HG02970 (cell line): ENCODE measurements around the gene POPDC3.
"Not testable (repeated sequence)": the region's sequence is repeated elsewhere in the genome, so short reads cannot be mapped to it uniquely, and the experiment has no call there.

ENCODE experiments used
- ATAC-seq: cut with Tn5 transposase; IDR thresholded peaks from one replicate; pipeline ENCODE4 v1.9.1; 2021; ENCODE audit warnings: mild to moderate bottlenecking, moderate library complexity, moderate number of reproducible peaks; ENCODE audit not compliant: unreplicated experiment, low FRiP score

POPDC3 gene

DNA sequence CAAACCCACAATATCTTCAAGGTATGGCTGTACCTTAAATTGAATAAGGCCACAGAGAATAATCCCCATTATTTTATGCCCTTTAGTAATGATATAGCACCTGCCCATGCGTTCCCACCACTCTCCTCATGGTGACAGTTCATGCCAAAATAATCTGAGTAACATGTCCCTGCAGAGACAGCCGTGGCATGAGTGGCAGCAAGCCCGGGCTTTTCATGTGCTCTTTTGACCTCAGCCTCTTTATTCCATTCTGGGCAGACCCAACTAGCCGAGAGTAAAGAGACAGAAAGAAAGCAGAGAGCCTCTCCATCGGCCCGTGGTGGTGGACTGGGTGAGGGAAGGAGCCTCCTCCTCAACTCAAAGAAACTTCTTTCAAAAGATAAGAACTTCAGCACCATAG lies 19.9 kb upstream of the POPDC3 start:
- no peak for ATAC-seq

DNA sequence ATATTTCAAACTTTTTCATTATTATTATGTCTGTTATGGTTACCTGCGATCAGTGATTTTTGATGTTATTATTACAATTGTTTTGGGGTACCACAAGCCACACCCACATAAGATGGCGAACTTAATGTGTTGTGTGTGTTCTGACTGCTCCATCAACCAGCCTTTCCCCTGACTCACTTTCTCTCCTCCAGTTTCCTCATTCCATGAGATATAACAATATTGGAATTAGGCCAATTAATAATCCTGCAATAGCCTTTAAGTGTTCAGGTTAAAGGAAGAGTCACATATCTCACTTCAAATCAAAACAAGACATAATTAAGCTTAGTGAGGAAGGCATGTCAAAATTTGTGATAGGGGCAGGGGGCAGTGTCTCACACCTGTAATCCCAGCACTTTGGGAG lies 16.3 kb upstream of the POPDC3 start:
- no peak for ATAC-seq

DNA sequence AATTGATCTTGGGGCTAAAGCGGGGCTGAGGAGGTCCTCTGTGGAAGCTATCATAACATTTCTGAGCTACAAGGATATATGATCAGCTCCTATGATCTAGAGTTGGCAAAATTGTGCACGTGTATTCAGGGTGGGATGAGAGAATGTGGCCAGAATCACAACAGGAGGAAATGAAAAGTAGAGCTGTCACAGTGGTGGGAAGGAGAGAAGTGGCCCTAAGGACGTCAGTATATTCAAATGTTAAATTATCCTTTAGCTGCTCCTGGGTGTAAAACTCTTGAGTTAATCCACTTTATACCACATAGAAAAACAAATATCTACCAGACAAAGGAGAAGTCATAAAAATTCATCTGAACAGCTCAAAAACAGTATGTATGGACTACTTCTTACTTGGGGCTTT lies 14.8 kb upstream of the POPDC3 start:
- ATAC-seq = no peak

DNA sequence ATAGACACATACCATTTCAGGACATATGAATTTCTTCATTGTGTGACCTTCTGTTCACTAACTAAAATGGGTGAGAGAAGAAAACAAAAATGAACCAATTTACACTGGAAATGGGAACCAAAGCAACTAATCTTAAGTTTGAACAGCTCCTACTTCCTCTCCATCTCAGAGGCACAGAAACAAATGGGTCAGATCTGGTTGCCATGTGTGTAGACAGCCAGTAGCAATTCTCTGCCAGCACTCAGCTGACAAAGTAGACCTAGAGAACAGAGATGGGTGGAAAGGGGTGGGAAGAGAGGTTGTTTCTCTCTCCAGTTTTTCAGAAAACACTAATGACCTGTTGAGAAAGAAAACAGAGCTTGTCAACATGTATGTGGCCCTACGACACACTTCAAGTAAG lies 14.3 kb upstream of the POPDC3 start:
- ATAC-seq = no peak

DNA sequence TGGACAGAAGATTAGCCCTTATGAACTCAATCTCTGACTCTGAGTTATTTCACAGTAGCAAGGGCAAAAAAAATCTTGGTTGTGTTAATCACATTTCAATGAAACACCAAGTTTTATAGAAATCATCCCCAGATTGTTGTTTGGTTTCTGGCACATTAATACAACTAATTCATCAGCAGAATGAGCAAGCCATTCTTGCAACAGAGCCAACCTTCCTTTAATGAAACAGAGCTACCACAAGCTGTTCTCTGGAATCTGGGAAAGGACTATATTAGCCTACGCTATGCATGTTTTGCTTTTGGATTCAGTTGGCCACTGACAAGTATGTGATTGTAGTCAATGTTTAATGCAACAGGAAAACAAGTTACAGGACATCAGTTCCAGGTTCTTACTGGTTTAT lies 13.8 kb upstream of the POPDC3 start:
- ATAC-seq = no peak

DNA sequence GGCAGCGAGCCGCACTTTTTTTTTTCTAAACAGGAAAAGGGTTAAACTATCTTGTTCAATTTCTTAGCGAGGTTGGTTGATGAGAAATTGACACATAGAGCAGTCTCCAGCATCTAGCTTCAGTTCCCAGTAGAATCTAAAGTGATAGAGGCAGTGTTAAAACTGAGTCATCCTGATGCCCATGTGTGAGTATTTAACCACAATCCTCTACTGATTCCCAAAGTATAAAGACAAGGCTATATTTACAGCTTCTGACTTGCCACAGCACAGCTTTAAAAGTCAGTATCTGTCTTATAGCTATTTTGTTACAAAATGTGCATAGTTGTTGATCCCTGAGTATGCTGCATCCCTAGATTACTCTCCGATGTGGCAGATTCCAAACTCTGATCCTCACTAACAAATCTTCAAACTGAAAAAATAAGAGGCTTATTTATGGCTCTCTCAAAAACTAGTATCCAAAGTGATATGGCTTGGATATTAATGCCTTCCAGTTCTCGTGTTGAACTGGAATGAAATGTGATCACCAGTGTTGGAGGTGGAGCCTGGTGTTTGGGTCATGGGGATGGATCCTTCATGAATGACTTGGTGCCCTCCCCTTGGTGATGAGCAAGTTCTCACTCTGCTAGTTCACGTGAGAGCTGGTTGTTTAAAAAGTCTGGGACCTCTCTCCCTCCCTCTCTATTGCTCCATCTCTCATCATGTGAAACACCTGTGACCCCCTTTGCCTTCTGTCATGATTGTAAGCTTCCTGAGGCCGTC lies 13.1 kb upstream of the POPDC3 start:
- ATAC-seq = no peak

DNA sequence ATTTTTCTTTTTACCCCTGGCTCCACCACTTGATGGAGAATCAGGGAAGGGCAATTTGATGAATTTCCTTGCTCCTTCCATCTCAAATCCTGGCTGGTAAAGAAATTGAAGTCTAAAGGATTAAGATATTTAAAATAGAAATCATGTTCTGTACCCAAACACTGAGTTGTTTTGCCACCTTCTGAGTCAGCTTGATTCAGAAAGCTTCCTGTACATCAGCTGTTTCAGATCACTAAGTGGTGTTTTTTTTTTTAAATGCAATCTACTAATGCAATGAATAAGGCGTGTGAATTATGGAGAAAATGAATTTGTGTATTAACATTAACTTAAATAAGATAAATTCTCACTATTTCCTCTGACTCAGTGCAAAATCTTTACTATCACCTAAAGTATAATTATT lies 11.5 kb upstream of the POPDC3 start:
- no peak for ATAC-seq

DNA sequence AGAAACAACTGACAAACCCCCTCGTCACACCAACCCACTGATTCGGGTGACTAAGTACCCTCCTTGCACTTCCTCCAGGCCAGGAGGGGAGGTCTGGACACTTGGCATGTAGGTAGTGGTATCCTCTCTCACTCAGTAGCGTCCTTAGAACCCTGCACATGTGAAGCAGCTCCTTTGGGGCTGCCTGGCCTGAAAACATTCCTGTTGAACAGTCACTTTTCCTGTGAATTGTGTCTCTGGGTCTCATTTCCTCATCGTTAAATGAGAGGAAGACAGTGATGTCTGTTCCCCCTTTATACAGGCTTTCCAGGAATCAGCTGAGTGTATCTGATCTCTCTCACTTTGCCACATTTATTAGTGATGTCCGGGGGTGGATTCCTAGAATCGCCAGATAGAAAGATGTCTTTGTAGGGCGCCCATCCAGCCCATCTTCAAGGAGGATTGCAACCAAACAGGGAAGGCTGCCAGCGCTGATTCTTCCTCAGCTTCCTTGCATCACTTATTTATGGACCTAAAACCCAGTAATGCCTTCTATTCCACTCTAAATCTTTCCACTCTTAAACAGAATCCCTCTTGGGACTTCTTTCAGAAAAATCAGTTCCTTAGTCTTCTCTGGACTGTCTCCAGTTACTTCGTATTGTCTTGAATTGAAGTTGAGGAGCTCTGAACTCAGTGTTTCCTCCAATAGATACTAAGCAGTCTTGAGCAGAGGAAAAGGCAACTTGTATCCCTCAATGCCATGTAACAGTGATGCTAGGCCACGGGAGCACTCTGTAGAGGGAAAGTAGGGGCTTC lies 9.4 kb upstream of the POPDC3 start:
- ATAC-seq = no peak

DNA sequence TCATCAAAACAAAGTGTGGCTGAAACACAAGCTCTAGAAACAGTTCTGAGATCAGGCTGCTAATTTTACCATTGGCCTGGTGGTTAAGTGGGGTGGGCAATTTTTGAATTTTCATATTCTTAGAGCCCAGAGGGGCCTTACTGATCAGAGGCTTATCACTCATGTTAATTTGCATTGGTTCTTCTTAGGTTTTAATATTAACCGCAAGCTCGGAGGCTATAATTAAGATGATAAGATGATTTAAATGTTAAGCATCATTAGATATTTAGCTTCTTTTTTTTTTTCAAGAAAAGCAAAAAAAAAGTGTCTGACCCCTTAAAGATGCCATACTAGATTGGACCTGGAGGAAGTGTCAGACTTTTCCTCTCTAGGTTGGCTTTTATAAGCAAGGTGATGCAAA lies 8.4 kb upstream of the POPDC3 start:
- no peak for ATAC-seq

DNA sequence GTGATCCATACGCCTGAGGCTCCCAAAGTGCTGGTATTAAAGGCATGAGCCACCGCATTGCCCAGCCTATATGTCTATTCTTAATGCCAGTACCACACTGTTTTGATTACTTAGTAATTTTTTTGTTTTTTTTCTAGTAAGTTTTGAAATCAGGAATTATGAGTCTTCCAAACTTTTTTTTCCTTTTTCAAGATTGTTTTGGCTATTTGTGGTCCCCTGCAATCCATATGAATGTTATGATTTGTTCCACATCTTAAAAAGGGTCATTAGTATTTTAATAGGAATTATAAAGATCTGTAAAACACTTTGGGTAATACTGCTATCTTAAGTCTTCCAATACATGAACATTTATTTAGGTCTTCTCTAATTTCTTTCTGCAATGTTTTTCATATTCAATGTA lies 6.8 kb upstream of the POPDC3 start:
- ATAC-seq = no peak

DNA sequence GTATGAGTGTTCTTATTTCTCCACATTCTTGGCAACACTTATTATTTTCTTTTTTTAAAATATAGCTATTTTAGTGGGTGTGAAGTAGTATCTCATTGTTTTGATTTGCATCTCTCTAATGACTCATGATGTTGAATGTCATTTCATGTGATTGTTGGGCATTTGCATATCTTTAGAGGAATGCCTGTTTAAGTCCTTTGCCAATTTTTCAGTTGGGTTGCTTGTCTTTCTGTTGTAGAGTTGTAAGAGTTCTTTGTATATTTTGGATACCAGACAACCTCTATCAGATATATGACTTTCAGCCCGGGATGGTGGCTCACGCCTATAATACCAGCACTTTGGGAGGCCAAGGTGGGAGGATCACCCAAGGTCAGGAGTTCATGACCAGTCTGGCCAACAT lies 5.1 kb upstream of the POPDC3 start:
- ATAC-seq = no peak

DNA sequence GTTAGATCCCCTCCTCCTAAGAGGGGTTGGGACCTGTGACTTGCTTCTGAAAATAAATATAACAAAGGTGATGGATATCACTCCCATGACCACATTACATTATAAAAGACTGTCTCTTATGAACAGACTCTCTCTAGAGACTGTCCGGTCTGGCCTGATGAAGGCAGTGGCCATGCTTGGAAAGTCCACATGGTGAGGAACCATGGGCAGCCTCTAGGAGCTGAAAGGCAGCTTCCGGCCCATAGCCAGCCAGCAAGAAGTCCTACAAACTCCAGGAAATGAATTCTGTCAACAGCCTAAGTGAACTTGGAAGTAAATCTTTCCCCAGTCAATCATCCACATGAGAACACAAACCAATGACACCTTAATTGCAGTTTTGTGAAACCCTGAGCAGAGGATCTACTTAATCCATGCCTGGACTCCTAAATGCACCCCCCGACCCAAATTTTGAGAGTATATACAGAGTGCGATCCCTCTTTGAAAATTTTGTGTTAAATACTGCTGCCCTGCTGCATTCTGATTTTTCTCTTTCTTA lies 2.2 kb upstream of the POPDC3 start:
- ATAC-seq = no peak

DNA sequence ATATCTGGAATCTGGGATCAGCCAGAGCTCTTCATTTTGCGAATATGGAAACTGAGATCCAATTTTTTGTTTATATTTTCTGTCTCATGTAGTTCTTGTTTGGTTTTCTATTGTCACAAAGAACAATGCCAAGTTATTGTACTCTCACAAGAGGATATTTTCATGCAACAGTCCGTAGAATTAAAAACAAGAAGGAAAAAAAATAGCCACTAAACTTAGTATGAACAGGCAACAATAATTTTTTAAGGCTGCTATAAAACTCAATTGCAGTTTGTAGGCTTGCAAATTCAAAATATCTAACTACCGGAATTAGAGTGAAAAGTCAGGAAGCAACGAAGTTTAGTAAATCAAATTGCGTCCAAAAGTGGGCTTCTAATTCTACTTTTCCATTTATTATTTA lies 1.2 kb downstream of the POPDC3 start:
- ATAC-seq = no peak

DNA sequence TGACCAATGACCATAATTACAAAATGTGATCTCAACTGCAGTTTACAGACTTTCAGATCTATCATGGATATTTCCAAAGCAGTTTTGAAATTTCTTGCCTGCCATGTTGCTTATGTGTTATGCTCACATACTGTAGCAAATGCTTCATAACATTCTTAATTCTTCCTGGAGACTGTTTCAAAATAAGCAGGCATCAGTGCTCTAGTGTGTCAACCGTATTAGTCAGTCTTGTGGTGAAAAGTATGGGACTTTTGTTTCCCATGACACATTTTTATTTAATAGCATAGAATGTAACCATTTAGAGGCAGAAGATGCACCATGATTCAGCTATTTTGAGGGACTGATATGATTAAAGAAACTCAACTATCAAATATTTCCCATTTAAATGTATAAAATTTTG lies 1.7 kb downstream of the POPDC3 start:
- no peak for ATAC-seq

DNA sequence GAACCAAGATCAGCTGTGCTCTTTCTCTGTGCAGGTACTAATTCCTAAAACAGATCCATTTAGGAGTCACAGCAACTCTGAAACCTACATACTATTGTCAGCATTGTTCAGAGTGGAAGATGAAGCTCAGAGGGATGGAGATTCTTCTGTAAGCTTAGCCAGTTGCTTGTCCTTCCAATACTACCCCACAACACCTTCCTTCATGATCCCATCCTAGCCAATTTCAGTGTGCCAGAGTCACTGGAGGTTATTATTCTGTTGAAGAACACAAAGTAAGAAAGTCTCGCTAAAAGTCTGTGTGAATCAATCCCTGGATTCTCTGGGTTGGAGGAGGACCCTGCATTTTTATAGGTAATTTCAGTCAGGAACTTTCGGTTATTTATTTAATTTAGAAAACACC lies 2.3 kb downstream of the POPDC3 start:
- ATAC-seq = no peak

DNA sequence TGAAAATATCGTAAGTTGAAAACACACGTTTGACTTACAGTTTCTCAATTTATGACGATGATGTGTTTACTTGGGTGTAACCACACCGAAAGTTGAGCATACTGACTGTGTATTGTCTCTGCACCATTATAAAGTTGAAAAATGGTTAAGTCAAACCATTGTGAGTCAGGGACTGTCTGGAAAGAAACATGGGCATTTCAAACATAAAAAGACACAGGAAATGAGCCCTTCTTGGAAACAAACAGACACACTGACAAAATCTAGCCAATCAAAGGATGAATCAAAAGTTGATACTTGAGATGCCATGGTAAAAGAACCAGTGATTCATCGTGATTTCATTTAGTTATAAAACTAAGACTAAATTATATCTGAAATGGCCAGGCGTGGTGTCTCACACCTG lies 5.3 kb downstream of the POPDC3 start:
- ATAC-seq = no peak

DNA sequence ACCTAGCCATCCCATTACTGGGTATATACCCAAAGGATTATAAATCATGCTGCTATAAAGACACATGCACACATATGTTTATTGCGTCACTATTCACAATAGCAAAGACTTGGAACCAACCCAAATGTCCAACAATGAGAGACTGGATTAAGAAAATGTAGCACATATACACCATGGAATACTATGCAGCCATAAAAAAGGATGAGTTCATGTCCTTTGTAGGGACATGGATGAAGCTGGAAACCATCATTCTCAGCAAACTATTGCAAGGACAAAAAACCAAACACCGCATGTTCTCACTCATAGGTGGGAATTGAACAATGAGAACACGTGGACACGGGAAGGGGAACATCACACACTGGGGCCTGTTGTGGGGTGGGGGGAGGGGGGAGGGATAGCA lies 7.3 kb downstream of the POPDC3 start:
- not testable (repeated sequence) for ATAC-seq

DNA sequence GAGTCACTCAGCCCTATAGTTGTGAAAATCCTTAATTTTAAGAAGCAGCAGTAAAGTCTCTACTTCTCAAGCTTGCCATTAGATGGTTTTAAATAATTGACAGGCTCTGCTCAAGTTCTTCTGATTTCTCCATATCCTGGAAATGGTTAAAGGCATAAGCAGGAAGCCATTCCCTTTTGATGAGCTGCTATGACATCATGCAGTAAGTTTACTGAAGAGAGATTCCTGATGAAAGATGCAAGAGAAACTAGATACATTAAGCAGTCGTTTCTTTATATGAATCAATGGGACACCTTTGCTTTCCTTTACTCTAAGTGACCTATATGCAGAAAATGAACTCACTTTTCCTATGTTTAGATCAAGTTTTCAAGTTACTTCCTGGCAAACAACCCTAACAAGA lies 9.8 kb downstream of the POPDC3 start:
- ATAC-seq = no peak

DNA sequence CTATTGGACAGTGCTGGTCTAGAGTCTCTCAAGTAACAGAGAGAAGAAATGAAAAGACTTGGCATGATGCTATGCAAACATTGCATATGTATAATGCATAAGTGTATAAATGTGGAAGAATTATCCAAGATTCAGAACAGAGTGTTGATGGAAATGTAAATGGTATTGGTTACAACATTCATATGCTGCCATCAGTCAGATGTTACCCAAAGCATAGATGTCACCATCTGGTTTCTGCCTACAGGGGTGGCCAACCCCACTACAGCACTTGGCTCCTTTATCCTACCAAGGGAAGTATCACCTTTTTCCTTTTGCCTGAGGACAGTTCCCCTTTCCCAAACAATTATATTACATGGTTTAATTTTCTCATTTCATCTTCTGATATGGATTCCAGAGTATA lies 11.9 kb downstream of the POPDC3 start:
- no peak for ATAC-seq

DNA sequence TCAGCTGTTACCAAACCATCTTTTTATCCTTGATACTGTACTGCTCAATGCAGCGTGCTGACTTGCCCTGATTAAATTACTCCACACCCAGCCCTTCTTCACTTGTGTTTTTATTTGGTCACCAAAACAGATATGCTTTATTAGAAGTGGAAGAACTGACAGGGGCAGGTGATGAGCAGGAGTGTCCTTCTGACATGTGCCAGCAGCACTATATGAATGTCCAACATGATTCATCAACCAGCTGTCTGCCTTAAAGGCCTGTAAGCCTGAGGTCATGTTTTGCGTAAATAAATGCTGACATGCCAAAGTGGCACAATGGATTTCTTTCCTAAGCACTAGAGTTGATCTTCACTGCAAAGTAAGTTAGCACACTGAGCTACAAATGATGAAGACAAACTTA lies 15.4 kb downstream of the POPDC3 start:
- no peak for ATAC-seq

DNA sequence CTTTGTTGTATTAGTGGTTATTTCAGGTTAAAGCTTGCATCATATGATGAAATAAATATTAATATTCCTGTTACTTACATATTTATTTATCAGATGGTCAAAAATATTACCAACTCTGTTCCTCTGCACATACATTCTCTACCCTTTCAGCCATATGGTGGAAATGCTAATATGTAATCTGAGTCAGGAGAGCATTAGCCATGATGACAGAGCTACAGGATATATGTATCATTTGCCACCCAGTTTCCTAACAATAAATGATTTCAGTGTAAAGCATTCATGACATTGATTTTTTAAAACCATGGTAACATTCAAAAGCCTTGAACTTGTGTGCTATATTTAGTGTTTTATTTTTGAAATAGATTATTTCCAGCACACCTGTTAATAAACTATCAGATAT lies 16.6 kb downstream of the POPDC3 start:
- no peak for ATAC-seq

DNA sequence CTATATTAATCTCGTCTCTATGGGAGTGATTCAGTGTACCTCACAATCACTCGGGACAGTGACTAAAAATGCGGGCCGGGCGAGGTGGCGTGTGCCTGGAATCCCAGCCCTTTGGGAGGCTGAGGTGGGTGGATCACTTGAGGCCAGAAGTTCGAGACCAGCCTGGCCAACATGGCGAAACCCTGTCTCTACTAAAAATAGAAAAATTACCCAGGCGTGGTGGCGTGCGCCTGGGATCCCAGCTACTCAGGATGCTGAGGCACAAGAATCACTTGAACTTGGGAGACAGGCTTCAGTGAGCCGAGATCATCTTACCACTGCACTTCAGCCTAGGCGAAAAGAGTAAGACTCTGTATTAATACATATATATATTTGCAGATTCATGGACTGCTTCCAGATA lies 17.4 kb downstream of the POPDC3 start:
- ATAC-seq = no peak
